ENCODE measurements around the gene DENND1B.
"Not testable (repeated sequence)": the region's sequence is repeated elsewhere in the genome, so short reads cannot be mapped to it uniquely, and the experiment has no call there.

The DENND1B gene

GRCh38 chr1:197782722-197783360, 7.6 kb upstream of the DENND1B start:
- DNase-seq: no peak

DNA sequence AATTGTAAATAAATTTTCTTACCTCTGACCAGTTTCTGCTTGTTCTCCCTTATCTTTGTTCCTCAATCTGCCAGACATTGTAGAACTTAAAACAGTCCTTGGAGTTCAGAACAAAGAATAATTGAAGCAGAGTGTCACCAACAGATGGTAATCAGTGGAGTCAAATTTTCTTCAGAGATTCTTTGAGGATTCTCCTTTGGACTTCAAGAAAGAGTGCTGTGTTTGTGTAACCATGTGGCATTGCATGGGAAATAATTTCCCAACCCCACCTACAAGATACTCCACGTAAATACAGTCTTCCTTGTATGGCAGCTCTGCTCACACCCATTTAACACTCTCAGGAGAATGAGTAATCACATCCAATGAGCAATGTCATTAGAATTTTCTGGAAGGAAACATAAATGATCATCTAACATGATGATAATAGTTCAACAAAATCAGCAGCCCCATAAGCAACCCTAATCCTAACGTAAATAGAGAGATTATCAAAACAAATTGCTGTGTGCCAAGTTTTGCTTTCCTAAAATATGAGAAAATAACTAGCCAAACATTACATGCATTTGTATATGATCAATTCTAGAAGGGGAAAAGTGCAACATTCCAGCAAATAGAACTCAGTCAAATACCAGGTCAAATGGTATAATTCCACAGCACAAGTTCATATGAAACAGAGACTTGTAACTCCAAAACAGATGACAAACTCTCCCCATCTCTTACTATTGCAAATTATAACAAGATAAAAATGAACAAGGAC, 6.9 kb upstream of the DENND1B start:
- DNase-seq: no peak

DNA sequence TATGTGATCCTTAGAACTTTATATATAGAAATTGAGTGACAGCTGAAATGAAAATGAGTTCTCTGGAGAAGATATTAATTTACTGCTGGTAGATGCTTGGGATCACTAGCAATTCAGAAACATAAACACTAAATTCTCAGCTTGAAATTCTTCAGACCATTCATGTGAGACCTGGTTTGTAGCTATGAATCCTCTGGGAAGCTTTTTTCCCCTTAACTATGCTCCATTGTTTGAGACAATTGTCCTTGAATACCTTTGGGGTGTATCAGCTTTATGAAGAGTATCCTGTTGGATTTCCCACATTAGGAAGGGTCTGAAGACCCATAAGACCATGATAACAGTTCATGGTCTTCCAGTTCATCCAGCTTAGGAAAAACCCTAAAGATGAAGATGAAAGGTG, 4.6 kb upstream of the DENND1B start:
- DNase-seq: no peak

GRCh38 chr1:197778366-197778945, 3.2 kb upstream of the DENND1B start:
- no peak for DNase-seq

DNA sequence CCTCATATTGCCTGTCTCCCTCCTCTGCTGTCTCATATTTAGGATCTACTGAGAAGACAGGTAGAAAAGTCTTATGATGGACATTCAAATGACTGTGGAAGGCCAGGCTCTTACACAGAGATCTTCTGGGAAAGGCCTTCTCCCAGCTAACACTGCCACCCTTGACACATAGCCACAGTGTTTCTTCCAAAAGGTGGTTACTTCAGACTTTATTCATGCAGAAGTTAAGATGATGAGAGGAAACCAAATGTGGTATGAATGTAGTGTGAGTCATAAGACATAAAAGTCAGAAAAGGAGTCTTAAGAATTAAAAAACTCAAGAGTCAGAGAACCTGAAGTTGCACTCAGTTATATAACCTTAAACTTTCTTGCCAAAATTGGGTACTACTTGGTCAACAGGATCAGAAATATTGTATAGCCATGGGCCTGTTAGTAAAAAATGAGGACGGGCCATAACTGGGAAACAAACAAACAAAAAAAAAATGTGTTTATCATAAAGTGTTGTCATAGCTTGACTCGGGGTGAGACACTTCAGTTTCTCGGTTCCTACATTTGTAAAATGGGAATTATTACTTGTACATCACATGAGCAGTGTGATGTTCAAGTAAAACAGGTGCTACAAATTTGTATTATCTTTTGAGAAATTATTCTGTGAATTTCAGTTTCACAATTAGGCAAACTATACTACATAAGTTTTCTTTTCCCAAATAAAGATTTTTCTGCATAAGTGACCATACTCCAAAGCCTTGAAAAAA, 1.2 kb upstream of the DENND1B start:
- peak; percentile 75 for DNase-seq

DNA sequence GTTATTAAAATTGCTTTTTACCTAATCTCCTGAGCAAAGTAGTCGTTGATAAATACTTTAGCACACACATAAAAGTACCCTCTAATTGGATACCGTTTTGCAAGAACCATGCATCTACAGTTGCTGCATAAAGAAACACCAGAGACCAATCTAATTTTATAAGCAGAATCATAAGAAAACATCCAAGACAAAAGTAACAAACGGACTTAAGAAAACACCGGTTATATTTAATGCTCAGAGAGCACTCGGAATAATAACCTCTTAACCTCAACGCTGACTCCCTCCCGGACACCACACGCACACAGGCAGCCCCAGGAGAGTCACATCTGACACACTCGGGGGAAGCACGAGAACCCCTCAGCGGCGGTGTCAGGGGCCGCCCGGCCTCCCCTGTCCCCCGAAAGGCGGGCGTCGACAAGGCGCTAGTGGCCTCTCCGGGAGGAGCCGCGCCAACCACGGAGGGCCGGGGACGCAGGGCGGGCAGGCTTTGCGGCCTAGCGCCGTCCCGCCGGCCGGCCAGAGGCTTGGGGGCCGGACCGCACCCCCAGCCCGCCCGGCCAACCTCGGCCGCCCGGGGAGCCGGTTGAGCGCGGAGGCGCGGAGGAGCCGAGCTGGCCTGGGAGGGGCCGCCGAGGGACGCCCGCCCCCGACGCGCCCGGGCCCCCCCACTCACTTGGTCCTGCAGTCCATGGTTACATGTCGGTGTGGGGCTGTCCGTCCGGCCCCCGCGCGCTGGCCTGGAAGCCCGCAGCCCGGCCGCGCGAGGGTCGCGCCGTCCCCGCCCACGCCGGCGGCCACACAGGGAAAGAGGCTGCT, 606 bp downstream of the DENND1B start:
- peak; percentile 15 for DNase-seq

GRCh38 chr1:197773856-197774255, 1.4 kb downstream of the DENND1B start:
- DNase-seq: no peak

GRCh38 chr1:197771904-197772556, 3.2 kb downstream of the DENND1B start:
- no peak for DNase-seq

GRCh38 chr1:197771386-197771785, 3.9 kb downstream of the DENND1B start:
- no peak for DNase-seq

- no peak for DNase-seq
These were observed 5.0 kb downstream of the DENND1B start for GRCh38 chr1:197770243-197770642.

DNA sequence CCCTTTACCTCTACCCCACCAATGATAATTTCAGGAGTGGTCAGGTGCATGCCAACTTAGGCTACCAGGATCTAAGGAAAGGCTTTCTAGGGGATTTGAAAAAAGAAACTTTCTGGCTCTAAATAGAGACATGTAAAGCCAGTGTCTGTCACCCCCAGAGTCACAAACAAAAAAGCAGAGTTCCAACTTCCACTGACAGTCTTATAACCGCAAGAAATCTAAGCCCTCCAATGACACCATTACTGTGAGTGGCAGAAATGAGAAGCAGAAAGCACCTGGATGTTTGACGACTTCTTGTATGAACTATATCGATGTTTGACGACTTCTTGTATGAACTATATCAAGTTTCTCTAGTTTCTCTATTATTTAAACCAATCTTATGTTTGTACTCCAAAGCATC, 6.0 kb downstream of the DENND1B start:
- DNase-seq: no peak

DNA sequence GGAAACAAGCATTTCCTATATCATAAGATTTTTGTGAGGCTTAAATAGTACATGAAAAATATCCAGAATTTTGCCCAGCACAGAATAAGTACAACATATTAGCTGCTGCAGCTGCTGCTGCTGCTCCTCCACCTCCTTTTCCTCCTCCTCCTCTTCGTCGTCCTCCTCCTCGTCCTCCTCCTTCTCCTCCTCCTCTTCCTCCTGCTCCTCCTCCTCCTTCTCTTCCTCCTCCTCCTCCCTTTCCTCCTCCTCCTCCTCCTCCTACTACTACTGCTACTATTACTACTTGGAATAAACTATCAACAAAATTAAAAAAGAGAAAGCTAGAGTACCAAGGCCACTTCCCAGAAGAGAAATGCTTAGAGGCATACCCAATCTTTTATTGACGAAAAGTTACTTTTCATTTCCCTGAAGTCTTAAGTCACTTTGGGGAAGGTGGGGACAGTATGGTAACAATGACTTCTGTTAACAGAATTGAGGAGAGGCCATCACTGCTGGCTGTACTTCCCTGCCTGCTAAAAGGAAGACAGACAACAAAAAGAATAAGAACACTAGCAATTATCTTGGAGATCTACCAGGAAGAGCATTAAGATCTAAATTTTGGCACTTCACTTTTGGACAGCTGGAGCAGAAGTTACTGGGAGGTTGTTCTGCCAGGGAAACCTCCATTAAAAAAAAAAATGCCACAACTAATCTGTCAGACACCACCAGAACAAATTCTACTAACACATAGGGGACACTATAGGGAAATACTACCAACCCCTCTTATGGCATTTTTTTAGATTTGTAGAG, 7.1 kb downstream of the DENND1B start:
- DNase-seq: no peak

DNA sequence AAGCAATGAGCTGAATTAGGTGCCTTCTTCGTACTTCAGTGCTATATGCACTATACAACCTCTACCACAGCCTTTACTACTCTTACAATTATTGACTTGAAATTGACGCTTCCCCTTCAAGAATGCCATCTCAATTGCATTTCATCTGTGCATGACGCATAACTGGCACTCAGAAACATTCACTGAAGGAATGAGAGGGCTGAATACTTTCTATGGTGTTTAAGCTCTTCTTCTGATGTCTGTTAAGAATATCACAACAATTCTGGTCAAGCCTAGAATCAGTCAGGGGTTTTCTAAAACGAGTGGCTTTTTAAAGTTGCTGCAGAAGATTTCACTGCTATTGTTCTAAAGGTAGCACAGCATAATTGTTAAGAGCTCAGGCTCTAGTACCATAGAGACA, 11.5 kb downstream of the DENND1B start:
- no peak for DNase-seq

- DNase-seq: no peak
These were observed 12.0 kb downstream of the DENND1B start for GRCh38 chr1:197763307-197763706.

GRCh38 chr1:197761654-197762053, 13.6 kb downstream of the DENND1B start:
- DNase-seq: no peak

GRCh38 chr1:197755553-197755952, 19.7 kb downstream of the DENND1B start:
- DNase-seq: not testable (repeated sequence)

GRCh38 chr1:197752652-197753164, 22.6 kb downstream of the DENND1B start:
- not testable (repeated sequence) for DNase-seq

DNA sequence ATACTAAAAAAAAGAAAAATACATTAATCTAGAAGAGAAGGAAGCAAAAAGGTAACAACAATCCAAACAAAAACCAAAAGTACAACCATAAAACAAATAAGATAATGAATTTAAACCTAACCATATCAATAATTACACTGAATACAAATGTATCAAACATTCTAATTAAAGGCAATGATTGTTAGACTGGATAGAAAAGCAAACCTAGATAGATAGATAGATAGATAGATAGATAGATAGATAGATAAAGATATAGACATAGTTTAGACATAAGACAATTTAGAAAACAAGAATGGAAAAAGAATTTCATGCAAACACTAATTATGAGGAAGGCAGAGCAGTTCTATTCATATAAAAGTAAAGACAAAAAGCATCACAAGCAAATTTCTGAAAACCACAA, 24.9 kb downstream of the DENND1B start:
- no peak for DNase-seq

GRCh38 chr1:197745911-197746310, 29.4 kb downstream of the DENND1B start:
- DNase-seq: no peak

DNA sequence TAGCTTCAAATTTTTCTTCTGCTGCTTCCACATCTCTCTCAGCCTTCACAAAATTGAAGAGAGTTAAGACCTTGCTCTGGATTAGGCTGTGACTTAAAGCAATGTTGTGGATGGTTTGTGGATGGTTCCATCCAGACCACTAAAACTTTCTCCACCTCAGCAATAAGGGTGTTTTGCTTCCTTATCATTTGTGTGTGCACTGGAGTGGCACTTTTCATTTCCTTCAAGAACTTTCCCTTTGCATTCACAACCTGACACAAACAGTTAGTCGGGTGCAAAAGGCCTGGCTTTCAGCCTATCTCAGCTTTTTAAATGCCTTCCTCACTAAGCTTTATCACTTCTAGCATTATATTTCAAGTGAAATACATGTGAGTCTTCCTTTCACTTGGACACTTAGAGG, 30.3 kb downstream of the DENND1B start:
- DNase-seq: no peak

DNA sequence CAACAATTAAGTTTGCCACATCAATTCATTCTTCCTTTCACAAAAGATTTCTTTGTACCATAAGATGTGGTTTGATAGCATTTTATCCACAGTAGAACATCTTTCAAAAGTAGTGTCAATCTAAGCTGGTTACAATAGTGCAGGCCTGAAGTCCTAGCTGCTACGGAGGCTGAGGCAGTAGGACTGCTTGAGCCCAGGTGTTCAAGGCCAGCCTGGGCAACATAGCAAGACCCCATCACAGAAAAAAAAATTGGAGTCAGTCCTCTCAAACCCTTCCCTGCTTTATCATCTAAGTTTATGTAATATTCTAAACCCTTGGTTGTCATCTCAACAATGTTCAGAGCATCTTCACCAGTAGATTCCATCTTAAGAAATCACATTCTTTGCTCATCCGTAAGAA, 31.7 kb downstream of the DENND1B start:
- DNase-seq: no peak

All from NCI-H226 (cell line).